Fibroblast of lung (primary cell): ENCODE measurements around the gene CCDC110. TPM values are rescaled to one million over a fixed set of nuclear protein-coding genes. Genes with fewer than 3 reads are reported as not detected.

ENCODE experiments used
- DNase-seq, 2 donors: peaks; one replicate each; pipeline versions ENCODE4 v3.0.0 to v3.0.0-alpha.2; 2010; ENCODE audit warnings: low read depth in 2 of 2
- H2AFZ ChIP-seq: 2 replicates; pipeline ENCODE4 v1.5.1; 2012; ENCODE audit warnings: low read length, control low read depth, inconsistent platforms
- H3K27ac ChIP-seq: 2 replicates; pipeline ENCODE4 v1.5.1; 2011; ENCODE audit warnings: low read length, control low read depth; ENCODE audit not compliant: insufficient read depth
- H3K27me3 ChIP-seq: 2 replicates; pipeline ENCODE4 v1.5.1; 2011; ENCODE audit warnings: mild to moderate bottlenecking, low read length; ENCODE audit not compliant: control insufficient read depth, insufficient read depth
- H3K36me3 ChIP-seq: 2 replicates; pipeline ENCODE4 v1.5.1; 2011; ENCODE audit warnings: low read length; ENCODE audit not compliant: control insufficient read depth, insufficient read depth
- H3K4me1 ChIP-seq: 2 replicates; pipeline ENCODE4 v1.5.1; 2011; ENCODE audit warnings: low read length; ENCODE audit not compliant: control insufficient read depth, insufficient read depth; ENCODE audit errors: extremely low read depth
- H3K4me2 ChIP-seq: 2 replicates; pipeline ENCODE4 v1.5.1; 2011; ENCODE audit warnings: low read length, control low read depth; ENCODE audit not compliant: insufficient read depth; ENCODE audit errors: extremely low read depth
- H3K4me3 ChIP-seq, 4 experiments: fragments of 200-600 bp in 1 of 4; sonication (generic) in 1 of 4; replicated peaks in 1 of 4; 2 replicates each; pipeline ENCODE4 v1.5.1; 2011 to 2016; ENCODE audit warnings: low read length in 4 of 4, low read depth in 3 of 4, mild to moderate bottlenecking in 3 of 4, control low read depth in 2 of 4, inconsistent platforms in 1 of 4, mixed read lengths in 1 of 4; ENCODE audit not compliant: insufficient read depth in 1 of 4; ENCODE audit errors: control extremely low read depth in 1 of 4
- H3K79me2 ChIP-seq: 2 replicates; pipeline ENCODE4 v1.5.1; 2012; ENCODE audit warnings: mild to moderate bottlenecking, low read length, inconsistent platforms; ENCODE audit not compliant: control insufficient read depth, insufficient read depth
- H3K9ac ChIP-seq: 2 replicates; pipeline ENCODE4 v1.5.1; 2011; ENCODE audit warnings: mild to moderate bottlenecking, low read length, control low read depth; ENCODE audit not compliant: insufficient read depth
- H3K9me3 ChIP-seq: 2 replicates; pipeline ENCODE4 v1.5.1; 2012; ENCODE audit warnings: low read depth, low read length; ENCODE audit not compliant: control insufficient read depth, insufficient read depth
- H4K20me1 ChIP-seq: 2 replicates; pipeline ENCODE4 v1.5.1; 2011; ENCODE audit warnings: low read length; ENCODE audit not compliant: control insufficient read depth, insufficient read depth; ENCODE audit errors: extremely low read depth
- EZH2 ChIP-seq: IDR thresholded peaks from 2 replicates; pipeline ENCODE4 v1.5.1; 2012; ENCODE audit warnings: low read length, control low read depth, mild to moderate bottlenecking; ENCODE audit errors: missing control alignments
- polyA plus RNA-seq, 2 donors: library from polyadenylated mRNA; depleted of rRNA in 1 of 2; stranded (reverse) in 1 of 2; unstranded in 1 of 2; fragments of >200 nt; gene quantifications; 2 replicates each; pipeline ENCODE4 v1.2.1, GENCODE V29; 2011 to 2012; ENCODE audit warnings: missing spikeins in 1 of 2
- total RNA-seq: library from RNA; depleted of rRNA; stranded (reverse); fragments of >200 nt; gene quantifications from 2 replicates; pipeline ENCODE4 v1.2.1, GENCODE V29; 2014
- TF ChIP-seq, protein P1 (sequence below), 2 donors: IDR thresholded peaks in 1 of 2; conservative IDR thresholded peaks in 1 of 2; 1 replicate in 1 of 2; 2 replicates in 1 of 2; pipeline ENCODE4 v1.5.1; 2011 to 2012; ENCODE audit warnings: low read length in 2 of 2, control low read depth in 1 of 2, inconsistent platforms in 1 of 2, low read depth in 1 of 2, mild to moderate bottlenecking in 1 of 2

The CCDC110 gene
- total and polyA plus RNA-seq, 2 donors (not counting 1 experiment from before 2014, with no cell fraction given): 0.83 to 2.0 TPM

DNA sequence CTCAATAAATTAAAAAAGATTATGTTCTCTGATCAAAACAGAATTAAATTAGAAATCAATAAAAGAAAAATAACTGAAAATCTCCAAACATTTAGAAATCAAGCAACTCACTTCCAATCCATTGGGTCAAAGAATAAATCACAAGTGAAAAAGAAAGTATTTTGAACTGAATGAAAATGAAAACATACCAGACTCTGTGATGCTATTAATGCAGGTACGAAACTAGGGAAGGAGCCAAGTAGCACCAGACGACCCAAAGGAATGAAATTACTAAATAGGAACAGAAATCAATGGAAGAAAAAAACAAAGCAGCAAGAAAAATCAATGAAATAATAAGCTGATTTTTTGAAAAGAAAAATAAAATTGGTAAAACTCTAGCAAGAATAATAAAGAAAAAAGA is 15.4 kb downstream of the CCDC110 start:
- H3K4me3 ChIP-seq: no peak overlapping the region
- H3K4me1 ChIP-seq: no peaks in the 10 kb centered on the region
- no peak for DNase-seq
- no peak overlapping the region for H2AFZ ChIP-seq
- H4K20me1 ChIP-seq: no peaks in the 10 kb centered on the region
- H3K27ac ChIP-seq: no peak overlapping the region
- H3K36me3 ChIP-seq: no peaks in the 10 kb centered on the region
- no peak overlapping the region for H3K9ac ChIP-seq
- H3K9me3 ChIP-seq: no peaks in the 10 kb centered on the region
- no peak overlapping the region for H3K4me2 ChIP-seq
- no peaks in the 10 kb centered on the region for H3K27me3 ChIP-seq
- TF ChIP-seq, protein P1, sequence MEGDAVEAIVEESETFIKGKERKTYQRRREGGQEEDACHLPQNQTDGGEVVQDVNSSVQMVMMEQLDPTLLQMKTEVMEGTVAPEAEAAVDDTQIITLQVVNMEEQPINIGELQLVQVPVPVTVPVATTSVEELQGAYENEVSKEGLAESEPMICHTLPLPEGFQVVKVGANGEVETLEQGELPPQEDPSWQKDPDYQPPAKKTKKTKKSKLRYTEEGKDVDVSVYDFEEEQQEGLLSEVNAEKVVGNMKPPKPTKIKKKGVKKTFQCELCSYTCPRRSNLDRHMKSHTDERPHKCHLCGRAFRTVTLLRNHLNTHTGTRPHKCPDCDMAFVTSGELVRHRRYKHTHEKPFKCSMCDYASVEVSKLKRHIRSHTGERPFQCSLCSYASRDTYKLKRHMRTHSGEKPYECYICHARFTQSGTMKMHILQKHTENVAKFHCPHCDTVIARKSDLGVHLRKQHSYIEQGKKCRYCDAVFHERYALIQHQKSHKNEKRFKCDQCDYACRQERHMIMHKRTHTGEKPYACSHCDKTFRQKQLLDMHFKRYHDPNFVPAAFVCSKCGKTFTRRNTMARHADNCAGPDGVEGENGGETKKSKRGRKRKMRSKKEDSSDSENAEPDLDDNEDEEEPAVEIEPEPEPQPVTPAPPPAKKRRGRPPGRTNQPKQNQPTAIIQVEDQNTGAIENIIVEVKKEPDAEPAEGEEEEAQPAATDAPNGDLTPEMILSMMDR (conservative IDR thresholded peaks at IDR 0.05 in 1 of 2, IDR thresholded peaks at IDR 0.05 in 1 of 2; ENCODE audit: low read depth in 1 of 2, low read length in 2 of 2): no peak
- no peak for TF ChIP-seq EZH2
- no peaks in the 10 kb centered on the region for H3K79me2 ChIP-seq

DNA sequence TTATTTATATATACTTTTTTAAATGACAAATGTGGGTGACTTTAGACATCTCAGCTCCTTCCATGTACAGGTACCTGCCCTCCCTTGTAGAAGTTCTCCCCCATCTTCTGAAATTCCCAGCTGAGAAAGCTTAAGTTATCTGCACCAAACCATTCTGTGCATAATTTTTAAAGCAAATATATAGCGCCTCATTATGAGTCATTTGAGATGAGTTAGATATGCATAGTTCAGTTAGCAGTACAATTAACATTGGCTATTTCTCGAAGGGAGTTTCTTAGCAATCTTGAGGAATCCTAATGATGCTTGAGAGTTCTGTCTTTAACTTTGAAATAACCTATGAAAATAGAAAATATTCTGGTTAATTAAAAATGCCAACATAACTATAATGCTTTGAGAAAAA is 26.3 kb downstream of the CCDC110 start:
- Histone ChIP-seq H3K4me1 (no peaks in the 10 kb centered on the region), H3K9ac (no peak overlapping the region), H2AFZ (no peak overlapping the region), H3K36me3 (no peaks in the 10 kb centered on the region), H3K27me3 (no peaks in the 10 kb centered on the region), H3K27ac (no peak overlapping the region), H3K4me2 (no peak overlapping the region), H4K20me1 (no peaks in the 10 kb centered on the region), H3K9me3 (no peaks in the 10 kb centered on the region), H3K79me2 (no peaks in the 10 kb centered on the region), H3K4me3 (no peak overlapping the region)
- DNase-seq: peak in 1 of 2 donors; percentile 6
- TF ChIP-seq, protein P1 (conservative IDR thresholded peaks at IDR 0.05 in 1 of 2, IDR thresholded peaks at IDR 0.05 in 1 of 2; ENCODE audit: low read depth in 1 of 2, low read length in 2 of 2): no peak
- no peak for TF ChIP-seq EZH2

DNA sequence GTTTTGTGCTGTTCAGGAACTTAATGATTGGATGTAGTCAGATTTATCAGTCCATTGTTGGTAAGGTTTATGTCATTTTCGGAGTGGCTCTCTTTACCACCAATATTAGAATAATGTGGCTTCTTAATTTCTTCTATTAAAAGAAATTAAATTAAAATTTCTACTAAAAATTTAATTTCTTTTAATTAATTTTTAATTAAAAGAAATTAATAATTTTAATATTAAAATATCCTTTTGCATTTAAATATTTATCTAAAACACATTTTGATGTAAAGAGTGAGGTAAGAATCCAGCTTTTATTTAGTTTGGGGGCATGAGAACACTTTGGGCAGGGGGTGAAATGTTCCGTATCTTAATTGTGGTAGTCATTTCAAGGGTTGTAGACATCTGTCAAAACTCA is 30.1 kb downstream of the CCDC110 start:
- Histone ChIP-seq H3K27ac (no peak overlapping the region), H3K27me3 (no peaks in the 10 kb centered on the region), H3K9ac (no peak overlapping the region), H3K4me2 (no peak overlapping the region), H3K9me3 (no peaks in the 10 kb centered on the region), H3K36me3 (no peaks in the 10 kb centered on the region), H3K79me2 (no peaks in the 10 kb centered on the region), H3K4me1 (no peaks in the 10 kb centered on the region), H3K4me3 (no peak overlapping the region), H4K20me1 (no peaks in the 10 kb centered on the region), H2AFZ (no peak overlapping the region)
- DNase-seq: no peak
- no peak for TF ChIP-seq EZH2
- TF ChIP-seq, protein P1 (conservative IDR thresholded peaks at IDR 0.05 in 1 of 2, IDR thresholded peaks at IDR 0.05 in 1 of 2; ENCODE audit: low read depth in 1 of 2, low read length in 2 of 2): no peak
